Nephron progenitor cell (in vitro differentiated cells): ENCODE data around the gene CCDC188.

Experiments used
- DNase-seq: peaks from one replicate; pipeline ENCODE4 v3.0.0; 2021
- H3K27ac Mint-ChIP-seq: 2 replicates; pipeline ENCODE4 v1.8.0; 2021; ENCODE audit warnings: mild to moderate bottlenecking, moderate library complexity, mixed read lengths
- H3K27me3 Mint-ChIP-seq: 2 replicates; pipeline ENCODE4 v1.8.0; 2021; ENCODE audit warnings: mild to moderate bottlenecking, low read depth, mixed read lengths; ENCODE audit not compliant: poor library complexity
- H3K36me3 Mint-ChIP-seq: 2 replicates; pipeline ENCODE4 v1.8.0; 2021; ENCODE audit warnings: low read depth, mixed read lengths
- H3K4me1 Mint-ChIP-seq: 2 replicates; pipeline ENCODE4 v1.8.0; 2021; ENCODE audit warnings: mixed read lengths
- H3K4me3 Mint-ChIP-seq: 2 replicates; pipeline ENCODE4 v1.8.0; 2021; ENCODE audit warnings: mild to moderate bottlenecking, moderate library complexity, mixed read lengths
- H3K9me3 Mint-ChIP-seq: 2 replicates; pipeline ENCODE4 v1.8.0; 2021; ENCODE audit warnings: mild to moderate bottlenecking, moderate library complexity, mixed read lengths
- TF ChIP-seq, protein P1 (sequence below): fragments of 200-600 bp; sonication (generic); IDR thresholded peaks from 2 replicates; pipeline ENCODE4 v1.5.0; 2021; ENCODE audit warnings: antibody characterized with exemption

CCDC188 gene

DNA sequence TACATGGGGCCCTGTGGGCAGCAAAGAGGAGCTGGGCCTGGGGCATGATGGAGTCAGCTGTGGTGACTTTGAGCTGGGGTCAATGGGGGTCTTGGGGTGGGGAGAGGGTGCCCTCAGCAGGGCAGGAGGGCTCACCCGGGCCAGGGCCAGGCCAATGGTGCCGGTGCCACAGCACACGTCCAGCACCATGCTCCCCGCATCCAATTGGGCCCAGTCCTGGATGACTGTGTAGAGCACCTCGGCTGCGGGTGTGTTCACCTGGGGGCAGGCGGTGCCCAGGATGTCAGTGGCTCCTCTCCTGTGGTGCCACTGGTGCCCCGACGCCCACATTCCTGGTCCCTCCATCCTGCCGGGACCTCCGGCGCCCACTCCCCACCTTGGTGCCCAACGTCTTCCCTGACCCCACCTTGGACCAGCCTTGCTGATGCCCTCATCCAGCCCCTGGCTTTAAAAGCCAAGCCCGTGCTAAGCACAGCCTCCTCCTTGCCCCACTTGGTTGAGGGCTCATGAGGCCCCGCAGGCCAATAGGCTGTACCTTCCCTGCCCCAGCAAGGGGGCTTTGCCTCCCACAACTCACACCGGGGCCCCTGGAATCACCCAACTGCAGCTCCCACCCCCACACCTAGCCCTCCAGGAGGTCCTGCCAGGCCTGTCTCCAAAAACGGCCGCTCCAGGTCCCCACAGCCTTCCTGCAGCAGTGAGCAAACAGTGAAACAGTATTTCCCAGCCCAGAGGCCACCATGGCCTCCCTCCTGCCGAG is 37.1 kb downstream of the CCDC188 start:
- Mint-ChIP-seq H3K27me3 (no peaks in the 10 kb centered on the region), H3K4me3 (no peak overlapping the region), H3K9me3 (no peaks in the 10 kb centered on the region), H3K4me1 (peaks cover 12% of the 10 kb centered on the region), H3K27ac (peak overlapping the region; percentile 91), H3K36me3 (peaks cover 9% of the 10 kb centered on the region)
- DNase-seq, result no peak
- TF ChIP-seq, protein P1, sequence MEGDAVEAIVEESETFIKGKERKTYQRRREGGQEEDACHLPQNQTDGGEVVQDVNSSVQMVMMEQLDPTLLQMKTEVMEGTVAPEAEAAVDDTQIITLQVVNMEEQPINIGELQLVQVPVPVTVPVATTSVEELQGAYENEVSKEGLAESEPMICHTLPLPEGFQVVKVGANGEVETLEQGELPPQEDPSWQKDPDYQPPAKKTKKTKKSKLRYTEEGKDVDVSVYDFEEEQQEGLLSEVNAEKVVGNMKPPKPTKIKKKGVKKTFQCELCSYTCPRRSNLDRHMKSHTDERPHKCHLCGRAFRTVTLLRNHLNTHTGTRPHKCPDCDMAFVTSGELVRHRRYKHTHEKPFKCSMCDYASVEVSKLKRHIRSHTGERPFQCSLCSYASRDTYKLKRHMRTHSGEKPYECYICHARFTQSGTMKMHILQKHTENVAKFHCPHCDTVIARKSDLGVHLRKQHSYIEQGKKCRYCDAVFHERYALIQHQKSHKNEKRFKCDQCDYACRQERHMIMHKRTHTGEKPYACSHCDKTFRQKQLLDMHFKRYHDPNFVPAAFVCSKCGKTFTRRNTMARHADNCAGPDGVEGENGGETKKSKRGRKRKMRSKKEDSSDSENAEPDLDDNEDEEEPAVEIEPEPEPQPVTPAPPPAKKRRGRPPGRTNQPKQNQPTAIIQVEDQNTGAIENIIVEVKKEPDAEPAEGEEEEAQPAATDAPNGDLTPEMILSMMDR, result no peak

DNA sequence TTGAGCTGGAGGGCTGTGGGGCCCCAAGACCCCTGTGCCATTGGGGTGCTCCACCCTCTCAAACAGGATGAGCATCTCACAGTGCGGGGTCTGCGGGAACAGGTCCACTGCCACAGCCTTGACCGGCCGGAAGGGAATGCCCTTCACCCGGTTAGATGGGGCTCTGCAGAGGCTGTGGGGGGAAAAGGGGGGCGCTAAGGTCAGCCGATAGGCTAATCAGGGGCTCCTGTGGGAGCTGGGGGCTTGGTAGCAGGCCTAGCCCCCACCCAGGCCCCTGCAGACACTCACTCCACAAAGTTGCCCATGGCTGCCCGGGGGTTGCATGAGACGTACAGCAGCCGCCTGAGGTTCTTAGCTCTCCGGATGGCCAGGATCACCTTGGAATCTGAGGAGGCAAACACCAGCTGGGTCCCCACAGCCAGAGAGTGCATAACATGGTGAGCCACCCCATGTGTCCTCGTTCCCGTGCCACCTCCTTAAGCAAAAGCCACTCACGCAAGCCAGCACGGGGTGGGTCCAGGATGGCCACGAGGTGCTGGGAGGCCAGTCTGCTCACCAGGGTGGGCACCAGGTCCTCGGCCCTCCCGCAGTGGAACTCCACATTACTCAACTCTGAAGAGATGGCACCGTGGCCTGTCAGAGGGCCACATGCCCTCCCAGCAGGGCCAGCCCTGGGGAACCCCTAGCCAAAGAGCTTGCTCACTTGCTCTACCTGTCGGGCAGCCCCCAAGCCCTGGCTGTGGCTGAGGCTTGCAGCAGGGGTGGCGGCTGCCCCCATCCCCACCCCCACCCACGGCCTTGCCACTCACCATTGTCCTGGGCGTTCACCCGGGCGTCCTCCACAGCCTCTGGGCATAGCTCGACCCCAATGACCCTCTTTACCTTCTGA is 38.0 kb downstream of the CCDC188 start:
- no peak for DNase-seq
- Mint-ChIP-seq H3K4me1 (peaks cover 6% of the 10 kb centered on the region), H3K27me3 (no peaks in the 10 kb centered on the region), H3K36me3 (peaks cover 11% of the 10 kb centered on the region), H3K9me3 (no peaks in the 10 kb centered on the region), H3K4me3 (no peak overlapping the region), H3K27ac (no peak overlapping the region)
- TF ChIP-seq, protein P1, result no peak

DNA sequence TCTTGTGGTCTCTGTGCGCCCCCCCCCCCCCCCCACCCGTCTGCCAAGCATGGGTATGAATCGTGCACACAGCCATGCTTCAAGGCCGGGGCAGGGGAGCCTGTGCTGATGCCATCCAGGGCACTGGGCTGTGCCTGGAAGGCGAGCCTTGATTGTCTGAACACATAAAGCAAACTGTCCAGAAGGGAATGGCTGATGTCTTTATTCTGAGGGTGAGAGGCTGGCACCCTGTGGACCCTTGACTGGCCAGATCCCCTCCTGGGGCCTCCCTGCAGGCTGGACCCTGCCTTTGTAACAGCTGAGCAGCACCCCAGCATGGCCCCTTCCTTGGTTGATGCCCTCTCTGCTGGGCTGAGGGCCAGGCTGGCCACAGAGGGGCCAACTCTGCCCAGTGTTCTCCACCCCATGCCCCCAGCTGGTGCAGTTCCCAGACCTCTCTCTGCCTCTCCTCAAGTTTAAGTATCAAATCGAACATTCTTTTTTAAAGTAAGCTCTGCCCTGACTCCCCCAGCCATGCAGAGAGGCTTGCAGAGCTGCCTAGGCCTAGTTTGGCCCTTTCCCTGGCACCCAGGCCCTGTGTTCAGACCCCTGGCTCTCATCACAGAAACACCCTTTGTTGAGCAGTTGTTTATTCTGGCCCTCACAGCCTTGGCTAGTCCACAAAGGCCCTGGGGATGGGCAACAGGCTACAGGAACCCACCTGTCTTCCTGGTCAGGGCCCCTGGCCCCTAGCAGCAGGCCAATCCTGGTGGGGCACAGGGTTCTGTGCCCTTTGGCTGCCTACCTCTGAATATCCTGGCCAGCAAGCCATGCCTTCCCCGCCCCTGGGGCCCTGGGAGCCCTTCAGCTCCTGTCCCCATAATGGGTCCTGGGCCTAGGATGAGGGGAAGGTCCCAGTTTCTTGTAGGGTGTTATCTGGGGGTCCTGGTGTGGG is 38.9 kb downstream of the CCDC188 start:
- DNase-seq, result no peak
- Mint-ChIP-seq H3K36me3 (peaks cover 18% of the 10 kb centered on the region), H3K27me3 (no peaks in the 10 kb centered on the region), H3K27ac (no peak overlapping the region), H3K4me3 (no peak overlapping the region), H3K4me1 (peaks cover 6% of the 10 kb centered on the region), H3K9me3 (no peaks in the 10 kb centered on the region)
- TF ChIP-seq, protein P1, result no peak

DNA sequence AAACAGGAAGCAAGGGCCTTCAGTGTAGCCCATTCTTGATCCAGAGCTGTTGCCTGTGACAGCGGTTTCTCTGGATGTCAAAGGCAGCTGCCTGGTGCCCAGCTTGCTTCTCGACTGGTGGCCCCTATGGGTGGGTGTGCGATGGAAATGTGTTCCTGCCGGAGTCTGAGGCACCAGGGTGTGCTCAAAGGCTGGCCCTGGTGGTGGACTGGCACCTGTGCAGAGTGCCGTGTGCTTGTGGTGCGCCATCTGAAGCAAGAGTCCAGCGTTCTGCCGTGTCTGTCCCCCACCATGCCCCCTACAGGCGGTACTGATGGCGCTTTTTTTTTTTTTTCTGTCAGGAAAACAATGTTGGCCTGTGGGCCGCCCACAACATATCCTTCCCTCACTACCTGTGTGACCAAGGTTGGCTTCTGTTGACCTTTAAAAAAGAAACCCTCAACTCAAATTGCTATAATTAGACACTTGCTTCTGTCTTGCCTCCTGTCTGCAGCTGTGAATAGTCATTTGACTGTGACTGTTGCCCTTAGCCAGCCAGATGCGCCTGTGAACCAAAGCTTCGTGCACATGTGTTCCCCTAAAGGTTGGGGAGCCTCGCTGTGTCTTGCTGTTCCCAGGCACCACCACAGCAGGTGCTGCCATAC is 39.7 kb downstream of the CCDC188 start:
- Mint-ChIP-seq H3K4me3 (no peak overlapping the region), H3K27me3 (no peaks in the 10 kb centered on the region), H3K27ac (peak overlapping the region; percentile 75), H3K36me3 (peaks cover 18% of the 10 kb centered on the region), H3K9me3 (no peaks in the 10 kb centered on the region), H3K4me1 (peaks cover 6% of the 10 kb centered on the region)
- no peak for DNase-seq
- TF ChIP-seq, protein P1, result peak; percentile 30

DNA sequence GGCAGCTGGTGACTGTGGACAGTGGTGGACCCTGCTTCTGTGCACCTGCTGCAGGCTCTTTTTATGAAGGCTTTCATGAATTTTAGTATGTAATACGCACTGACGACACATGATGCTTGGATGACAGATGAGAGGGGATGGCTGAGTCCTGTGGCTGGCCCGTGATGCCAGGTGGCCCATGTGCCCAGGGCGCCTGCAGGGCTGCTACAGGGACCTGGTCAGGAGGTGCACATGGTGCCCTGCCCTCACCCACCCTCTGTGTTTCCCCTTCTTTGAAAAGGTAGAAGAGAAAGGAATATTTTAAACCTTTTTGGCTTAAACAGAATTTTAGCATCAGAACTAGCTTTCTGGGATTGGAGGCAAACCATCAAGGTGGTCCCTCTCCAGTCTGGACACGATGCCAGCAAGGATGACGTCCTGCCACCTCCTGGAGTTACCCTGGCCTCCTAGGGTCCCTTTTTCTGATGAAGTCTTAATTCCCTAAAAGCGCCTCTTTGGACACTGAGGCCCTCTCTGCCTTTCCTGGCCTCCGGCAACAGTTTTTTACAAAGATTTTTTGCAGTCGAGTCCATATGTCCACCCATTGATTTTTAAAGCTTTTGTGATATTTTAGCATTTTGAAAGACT is 40.4 kb downstream of the CCDC188 start:
- Mint-ChIP-seq H3K27ac (peak overlapping the region; percentile 75), H3K9me3 (no peaks in the 10 kb centered on the region), H3K36me3 (peaks cover 18% of the 10 kb centered on the region), H3K4me3 (no peak overlapping the region), H3K27me3 (no peaks in the 10 kb centered on the region), H3K4me1 (peaks cover 4% of the 10 kb centered on the region)
- TF ChIP-seq, protein P1, result no peak
- no peak for DNase-seq
